Neuronal stem cell (in vitro differentiated cells): ENCODE results near the gene UBE3B.
A peak's percentile ranks its signal among the peaks of the same experiment; 100 is the strongest.

ENCODE experiments used
- DNase-seq: peaks from one replicate; pipeline ENCODE4 v3.0.0-alpha.2; 2013; ENCODE audit warnings: low spot score
- H2AFZ ChIP-seq: one replicate; pipeline ENCODE4 v1.6.1; 2013; ENCODE audit warnings: mild to moderate bottlenecking, low read length, inconsistent platforms
- H2AK5ac ChIP-seq: 2 replicates; pipeline ENCODE4 v1.6.1; 2013; ENCODE audit warnings: low read depth, mild to moderate bottlenecking, inconsistent platforms, low read length, moderate library complexity, mixed read lengths
- H2BK120ac ChIP-seq: 2 replicates; pipeline ENCODE4 v1.6.1; 2013; ENCODE audit warnings: low read depth, mild to moderate bottlenecking, inconsistent platforms, low read length, moderate library complexity, mixed read lengths
- H2BK12ac ChIP-seq: one replicate; pipeline ENCODE4 v1.6.1; 2013; ENCODE audit warnings: low read length, inconsistent platforms
- H2BK15ac ChIP-seq: 2 replicates; pipeline ENCODE4 v1.6.1; 2013; ENCODE audit warnings: mild to moderate bottlenecking, low read length, inconsistent platforms, mixed read lengths
- H2BK5ac ChIP-seq: one replicate; pipeline ENCODE4 v1.6.1; 2013; ENCODE audit warnings: inconsistent platforms, mild to moderate bottlenecking, low read length, moderate library complexity
- H3K14ac ChIP-seq: one replicate; pipeline ENCODE4 v1.6.1; 2013; ENCODE audit warnings: low read length, inconsistent platforms
- H3K18ac ChIP-seq: 2 replicates; pipeline ENCODE4 v1.6.1; 2013; ENCODE audit warnings: low read length, inconsistent platforms
- H3K23ac ChIP-seq: 2 replicates; pipeline ENCODE4 v1.6.1; 2013; ENCODE audit warnings: low read depth, mild to moderate bottlenecking, mixed read lengths, low read length, inconsistent platforms; ENCODE audit not compliant: poor library complexity
- H3K27ac ChIP-seq: replicated peaks from 3 replicates; pipeline ENCODE4 v1.5.1; 2013; ENCODE audit warnings: low read length, inconsistent platforms
- H3K27me3 ChIP-seq, 3 experiments: 2 replicates each; pipeline ENCODE4 v1.6.1; 2013; ENCODE audit warnings: low read length in 3 of 3, mild to moderate bottlenecking in 2 of 3, inconsistent platforms in 1 of 3, low read depth in 1 of 3, mixed read lengths in 1 of 3, moderate library complexity in 1 of 3; ENCODE audit not compliant: control insufficient read depth in 3 of 3, insufficient read depth in 3 of 3
- H3K36me3 ChIP-seq, 2 donors: replicated peaks in 1 of 2; 2 replicates each; pipeline ENCODE4 v1.6.1; 2013; ENCODE audit warnings: low read length in 2 of 2; ENCODE audit not compliant: control insufficient read depth in 2 of 2, insufficient read depth in 2 of 2
- H3K4ac ChIP-seq: 2 replicates; pipeline ENCODE4 v1.6.1; 2013; ENCODE audit warnings: inconsistent platforms, mild to moderate bottlenecking, low read length, moderate library complexity
- H3K4me1 ChIP-seq, 2 donors: 1 replicate in 1 of 2; 2 replicates in 1 of 2; pipeline ENCODE4 v1.6.1; 2013; ENCODE audit warnings: low read length in 2 of 2, low read depth in 1 of 2; ENCODE audit not compliant: control insufficient read depth in 2 of 2, insufficient read depth in 1 of 2
- H3K4me2 ChIP-seq: one replicate; pipeline ENCODE4 v1.6.1; 2013; ENCODE audit warnings: mild to moderate bottlenecking, low read length, inconsistent platforms; ENCODE audit not compliant: insufficient read depth, poor library complexity, severe bottlenecking
- H3K4me3 ChIP-seq, 2 donors: 2 replicates each; pipeline ENCODE4 v1.5.1; 2013; ENCODE audit warnings: low read length in 2 of 2, mild to moderate bottlenecking in 2 of 2, inconsistent platforms in 1 of 2, moderate library complexity in 1 of 2
- H3K79me1 ChIP-seq: one replicate; pipeline ENCODE4 v1.6.1; 2013; ENCODE audit warnings: low read depth, mild to moderate bottlenecking, inconsistent platforms, low read length, moderate library complexity
- H3K9ac ChIP-seq: one replicate; pipeline ENCODE4 v1.6.1; 2013; ENCODE audit warnings: mild to moderate bottlenecking, low read depth, low read length, inconsistent platforms; ENCODE audit not compliant: poor library complexity
- H3K9me3 ChIP-seq, 2 donors: replicated peaks in 1 of 2; 2 replicates each; pipeline versions ENCODE3 to v1.6.1; 2013; ENCODE audit warnings: low read length in 2 of 2, mild to moderate bottlenecking in 2 of 2, inconsistent platforms in 1 of 2, low read depth in 1 of 2, mixed read lengths in 1 of 2, moderate library complexity in 1 of 2; ENCODE audit not compliant: control insufficient read depth in 2 of 2, insufficient read depth in 1 of 2
- H4K8ac ChIP-seq: one replicate; pipeline ENCODE4 v1.6.1; 2013; ENCODE audit warnings: low read depth, mild to moderate bottlenecking, inconsistent platforms, low read length, moderate library complexity
- H4K91ac ChIP-seq: one replicate; pipeline ENCODE4 v1.6.1; 2013; ENCODE audit warnings: low read length, low read depth, mild to moderate bottlenecking, inconsistent platforms; ENCODE audit not compliant: poor library complexity
- WGBS, 2 donors: extraction: QIAGEN DNeasy Blood & Tissue Kit; methylation state at CpG; one replicate each; pipeline ENCODE4 v1.1.7; 2013; ENCODE audit warnings: missing lambda C conversion rate in 2 of 2, mixed read lengths in 1 of 2; ENCODE audit not compliant: insufficient read length in 2 of 2, insufficient replicate concordance in 1 of 2; ENCODE audit errors: extremely low coverage in 2 of 2; 5-methylcytosine and 5-hydroxymethylcytosine counted together

Gene UBE3B

GRCh38 chr12:109524466-109525278, 47.2 kb downstream of the UBE3B start:
- Histone ChIP-seq H2AFZ (no peak overlapping the region), H3K18ac (peak overlapping the region; percentile 77), H3K4me1 (peaks cover 10 to 51% of the 10 kb centered on the region in 2 donors), H3K27ac (peak overlapping the region; percentile 93), H3K4me2 (peak overlapping the region; percentile 28), H3K27me3 (no peaks in the 10 kb centered on the region), H3K23ac (no peak overlapping the region), H2AK5ac (peak overlapping the region; percentile 9), H3K9me3 (no peaks in the 10 kb centered on the region), H3K4me3 (no peak overlapping the region), H2BK12ac (peak overlapping the region; percentile 5), H3K9ac (no peak overlapping the region), H2BK15ac (peak overlapping the region; percentile 1), H3K36me3 (peaks cover 5 to 89% of the 10 kb centered on the region in 2 donors), H3K79me1 (no peaks in the 10 kb centered on the region), H3K4ac (no peak overlapping the region), H2BK120ac (no peak overlapping the region), H4K91ac (peak overlapping the region; percentile 19), H3K14ac (peak overlapping the region; percentile 11), H4K8ac (no peak overlapping the region), H2BK5ac (peak overlapping the region; percentile 62)
- no CpG with 5 or more reads among the region's 26 CpGs for WGBS, 2 donors
- peak; percentile 86 for DNase-seq

DNA sequence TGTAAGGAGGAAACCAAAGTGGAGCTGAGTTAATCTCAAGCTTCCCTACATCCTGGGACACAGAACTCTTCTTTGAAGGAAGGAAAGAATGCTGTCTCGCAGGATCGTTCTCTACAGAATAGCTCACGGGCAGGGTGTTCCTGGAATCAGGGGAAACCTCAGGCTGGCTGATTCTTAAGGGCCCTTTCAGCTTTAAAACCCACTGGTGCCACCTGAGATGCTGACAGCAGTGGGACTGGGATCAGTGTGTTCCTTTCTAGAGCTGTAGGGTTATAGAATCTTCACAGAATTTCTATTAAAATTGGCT, 47.8 kb downstream of the UBE3B start:
- Histone ChIP-seq H3K18ac (peak overlapping the region; percentile 77), H2BK5ac (no peak overlapping the region), H3K4me2 (no peak overlapping the region), H3K9ac (no peak overlapping the region), H2AK5ac (peak overlapping the region; percentile 9), H3K4me3 (no peak overlapping the region), H2BK12ac (no peak overlapping the region), H3K23ac (no peak overlapping the region), H3K4me1 (peaks cover 10 to 56% of the 10 kb centered on the region in 2 donors), H3K4ac (no peak overlapping the region), H2AFZ (no peak overlapping the region), H4K91ac (no peak overlapping the region), H3K9me3 (no peaks in the 10 kb centered on the region), H3K27ac (peak overlapping the region; percentile 93), H3K36me3 (peaks cover 3 to 89% of the 10 kb centered on the region in 2 donors), H2BK15ac (no peak overlapping the region), H3K14ac (no peak overlapping the region), H3K27me3 (no peaks in the 10 kb centered on the region), H3K79me1 (no peaks in the 10 kb centered on the region), H2BK120ac (no peak overlapping the region), H4K8ac (no peak overlapping the region)
- DNase-seq: no peak
- no CpG with 5 or more reads among the region's 3 CpGs for WGBS, 2 donors

GRCh38 chr12:109527489-109528123, 50.2 kb downstream of the UBE3B start:
- peak overlapping the region; percentile 47 for H2BK15ac ChIP-seq
- no peak overlapping the region for H3K4me2 ChIP-seq
- H3K27me3 ChIP-seq: no peaks in the 10 kb centered on the region
- H3K9me3 ChIP-seq: no peaks in the 10 kb centered on the region
- no peak overlapping the region for H2BK5ac ChIP-seq
- H3K36me3 ChIP-seq: peaks cover 0 to 88% of the 10 kb centered on the region in 2 donors
- peaks cover 10 to 55% of the 10 kb centered on the region in 2 donors for H3K4me1 ChIP-seq
- no peak overlapping the region for H3K4me3 ChIP-seq
- H3K4ac ChIP-seq: no peak overlapping the region
- no CpG with 5 or more reads among the region's 8 CpGs for WGBS, 2 donors
- no peak overlapping the region for H4K8ac ChIP-seq
- no peak for DNase-seq
- no peak overlapping the region for H4K91ac ChIP-seq
- no peaks in the 10 kb centered on the region for H3K79me1 ChIP-seq
- H3K27ac ChIP-seq: no peak overlapping the region
- no peak overlapping the region for H3K9ac ChIP-seq
- peak overlapping the region; percentile 31 for H3K18ac ChIP-seq
- peak overlapping the region; percentile 56 for H3K23ac ChIP-seq
- H2AK5ac ChIP-seq: peak overlapping the region; percentile 33
- H2BK120ac ChIP-seq: no peak overlapping the region
- no peak overlapping the region for H3K14ac ChIP-seq
- peak overlapping the region; percentile 67 for H2BK12ac ChIP-seq
- no peak overlapping the region for H2AFZ ChIP-seq
